ENCODE measurements around the gene RAB11FIP3. TPM values are rescaled to one million over a fixed set of nuclear protein-coding genes. Genes with fewer than 3 reads are reported as not detected.
"Not testable (repeated sequence)": the region's sequence is repeated elsewhere in the genome, so short reads cannot be mapped to it uniquely, and the experiment has no call there.

The RAB11FIP3 gene
- total RNA-seq, 1 donor, result 25.3 TPM

DNA sequence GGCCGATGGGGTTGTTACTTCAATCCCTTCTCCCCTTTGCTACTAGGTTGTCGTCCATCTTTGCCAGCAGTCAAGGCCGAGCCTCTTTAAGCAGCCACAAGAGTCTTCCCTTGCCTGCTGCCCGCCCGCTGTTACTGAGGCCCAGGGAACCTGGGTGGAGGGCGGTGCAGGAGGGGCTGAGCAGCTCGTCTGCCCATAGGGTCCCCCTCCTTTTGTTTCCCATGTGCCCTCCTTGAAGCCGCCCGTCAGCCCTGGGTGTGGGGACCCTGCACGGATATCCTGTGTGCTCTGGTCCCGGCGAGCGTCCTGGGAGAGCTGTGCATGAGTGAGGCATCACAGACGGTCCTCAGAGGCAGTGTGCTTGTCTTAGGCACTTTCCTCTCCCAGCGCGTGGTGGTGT, 64.2 kb downstream of the RAB11FIP3 start:
- no peaks in the 10 kb centered on the region for H4K20me1 ChIP-seq (ENCODE audit: insufficient read depth, low read length)
- H3K4me1 ChIP-seq (ENCODE audit: insufficient read depth, low read length), result no peaks in the 10 kb centered on the region
- no peaks in the 10 kb centered on the region for H3K27me3 ChIP-seq (ENCODE audit: insufficient read depth, low read length)
- DNase-seq (ENCODE audit: insufficient read length, low spot score, missing footprints), result peak; percentile 71
- no peak overlapping the region for H2AFZ ChIP-seq (ENCODE audit: low read length)
- peaks cover 25% of the 10 kb centered on the region for H3K36me3 ChIP-seq (ENCODE audit: insufficient read depth, low read length)
- H3K4me2 ChIP-seq (ENCODE audit: insufficient read depth, low read length), result no peak overlapping the region
- TF ChIP-seq, protein P1, sequence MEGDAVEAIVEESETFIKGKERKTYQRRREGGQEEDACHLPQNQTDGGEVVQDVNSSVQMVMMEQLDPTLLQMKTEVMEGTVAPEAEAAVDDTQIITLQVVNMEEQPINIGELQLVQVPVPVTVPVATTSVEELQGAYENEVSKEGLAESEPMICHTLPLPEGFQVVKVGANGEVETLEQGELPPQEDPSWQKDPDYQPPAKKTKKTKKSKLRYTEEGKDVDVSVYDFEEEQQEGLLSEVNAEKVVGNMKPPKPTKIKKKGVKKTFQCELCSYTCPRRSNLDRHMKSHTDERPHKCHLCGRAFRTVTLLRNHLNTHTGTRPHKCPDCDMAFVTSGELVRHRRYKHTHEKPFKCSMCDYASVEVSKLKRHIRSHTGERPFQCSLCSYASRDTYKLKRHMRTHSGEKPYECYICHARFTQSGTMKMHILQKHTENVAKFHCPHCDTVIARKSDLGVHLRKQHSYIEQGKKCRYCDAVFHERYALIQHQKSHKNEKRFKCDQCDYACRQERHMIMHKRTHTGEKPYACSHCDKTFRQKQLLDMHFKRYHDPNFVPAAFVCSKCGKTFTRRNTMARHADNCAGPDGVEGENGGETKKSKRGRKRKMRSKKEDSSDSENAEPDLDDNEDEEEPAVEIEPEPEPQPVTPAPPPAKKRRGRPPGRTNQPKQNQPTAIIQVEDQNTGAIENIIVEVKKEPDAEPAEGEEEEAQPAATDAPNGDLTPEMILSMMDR (IDR thresholded peaks at IDR 0.05; ENCODE audit: extremely low read depth, low read depth, low read length), result no peak
- H3K4me3 ChIP-seq (ENCODE audit: insufficient read depth, low read length), result no peak overlapping the region
- no peaks in the 10 kb centered on the region for H3K9me3 ChIP-seq (ENCODE audit: low read depth, low read length)
- H3K79me2 ChIP-seq (ENCODE audit: insufficient read depth, low read length), result no peaks in the 10 kb centered on the region
- no peak overlapping the region for H3K27ac ChIP-seq (ENCODE audit: low read depth, low read length)

DNA sequence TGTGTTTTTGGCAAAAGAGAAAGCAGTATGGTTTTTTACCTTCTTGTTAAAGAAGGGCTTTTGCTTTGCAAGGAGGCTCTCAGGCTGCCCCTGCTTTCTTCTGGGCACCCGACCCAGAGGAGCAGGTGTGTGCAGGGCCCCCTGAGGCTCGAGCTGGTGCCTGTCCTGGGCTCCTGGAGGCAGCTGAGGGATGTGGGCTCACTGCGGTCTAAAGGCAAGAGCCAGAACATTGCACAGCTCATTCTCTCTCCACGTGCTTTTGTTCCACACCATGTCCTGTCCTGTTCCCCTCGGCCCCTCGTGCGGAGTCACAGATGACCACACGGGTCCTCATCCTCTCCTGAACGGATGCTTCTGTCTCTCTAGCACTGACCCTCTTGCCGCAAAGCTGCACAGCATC, 65.3 kb downstream of the RAB11FIP3 start:
- H3K9me3 ChIP-seq (ENCODE audit: low read depth, low read length), result no peaks in the 10 kb centered on the region
- peak; percentile 35 for DNase-seq (ENCODE audit: insufficient read length, low spot score, missing footprints)
- H3K27ac ChIP-seq (ENCODE audit: low read depth, low read length), result no peak overlapping the region
- peaks cover 25% of the 10 kb centered on the region for H3K36me3 ChIP-seq (ENCODE audit: insufficient read depth, low read length)
- H3K79me2 ChIP-seq (ENCODE audit: insufficient read depth, low read length), result no peaks in the 10 kb centered on the region
- TF ChIP-seq, protein P1 (IDR thresholded peaks at IDR 0.05; ENCODE audit: extremely low read depth, low read depth, low read length), result no peak
- no peaks in the 10 kb centered on the region for H3K27me3 ChIP-seq (ENCODE audit: insufficient read depth, low read length)
- H2AFZ ChIP-seq (ENCODE audit: low read length), result no peak overlapping the region
- H4K20me1 ChIP-seq (ENCODE audit: insufficient read depth, low read length), result no peaks in the 10 kb centered on the region
- no peaks in the 10 kb centered on the region for H3K4me1 ChIP-seq (ENCODE audit: insufficient read depth, low read length)
- H3K4me2 ChIP-seq (ENCODE audit: insufficient read depth, low read length), result no peak overlapping the region
- no peak overlapping the region for H3K4me3 ChIP-seq (ENCODE audit: insufficient read depth, low read length)

DNA sequence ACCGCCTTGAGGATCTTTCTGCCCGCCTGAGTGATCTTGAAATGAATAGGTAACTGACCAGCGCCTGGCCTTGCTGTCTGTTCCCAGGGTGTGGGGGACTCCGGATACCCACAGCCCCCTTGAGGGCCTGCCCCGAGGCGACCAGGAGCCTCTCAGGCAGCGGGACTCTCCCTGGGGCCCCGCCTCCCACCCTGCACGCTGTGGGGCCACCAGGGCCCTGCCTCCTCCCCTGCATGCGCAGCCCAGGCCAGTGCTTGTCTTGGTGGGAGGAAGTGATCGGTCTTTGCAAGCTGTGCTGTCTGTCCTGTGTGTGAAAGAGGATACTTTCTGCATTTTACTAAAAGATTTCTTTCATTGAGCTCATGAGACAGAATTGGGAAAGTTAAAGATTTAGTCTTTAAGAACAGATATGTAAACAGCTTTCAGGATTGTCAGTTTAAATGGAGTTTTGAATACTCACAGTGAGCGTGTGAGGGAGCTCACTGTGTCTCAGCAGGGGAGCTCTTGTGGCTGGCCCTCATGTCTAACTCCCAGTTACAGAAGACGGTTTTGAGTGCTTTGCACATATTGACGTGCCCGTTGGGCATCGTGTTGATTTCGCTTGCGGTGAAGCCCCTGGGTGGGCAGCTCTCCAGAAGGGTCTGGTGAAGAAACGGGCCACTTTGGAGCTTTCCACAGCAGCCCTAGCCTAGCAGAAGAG, 65.9 kb downstream of the RAB11FIP3 start:
- H4K20me1 ChIP-seq (ENCODE audit: insufficient read depth, low read length), result no peaks in the 10 kb centered on the region
- no peaks in the 10 kb centered on the region for H3K79me2 ChIP-seq (ENCODE audit: insufficient read depth, low read length)
- H3K27ac ChIP-seq (ENCODE audit: low read depth, low read length), result no peak overlapping the region
- H3K36me3 ChIP-seq (ENCODE audit: insufficient read depth, low read length), result peaks cover 25% of the 10 kb centered on the region
- H3K27me3 ChIP-seq (ENCODE audit: insufficient read depth, low read length), result no peaks in the 10 kb centered on the region
- TF ChIP-seq, protein P1 (IDR thresholded peaks at IDR 0.05; ENCODE audit: extremely low read depth, low read depth, low read length), result no peak
- H2AFZ ChIP-seq (ENCODE audit: low read length), result no peak overlapping the region
- no peak overlapping the region for H3K4me3 ChIP-seq (ENCODE audit: insufficient read depth, low read length)
- H3K4me1 ChIP-seq (ENCODE audit: insufficient read depth, low read length), result no peaks in the 10 kb centered on the region
- H3K9me3 ChIP-seq (ENCODE audit: low read depth, low read length), result no peaks in the 10 kb centered on the region
- H3K4me2 ChIP-seq (ENCODE audit: insufficient read depth, low read length), result no peak overlapping the region
- peak; percentile 21 for DNase-seq (ENCODE audit: insufficient read length, low spot score, missing footprints)

DNA sequence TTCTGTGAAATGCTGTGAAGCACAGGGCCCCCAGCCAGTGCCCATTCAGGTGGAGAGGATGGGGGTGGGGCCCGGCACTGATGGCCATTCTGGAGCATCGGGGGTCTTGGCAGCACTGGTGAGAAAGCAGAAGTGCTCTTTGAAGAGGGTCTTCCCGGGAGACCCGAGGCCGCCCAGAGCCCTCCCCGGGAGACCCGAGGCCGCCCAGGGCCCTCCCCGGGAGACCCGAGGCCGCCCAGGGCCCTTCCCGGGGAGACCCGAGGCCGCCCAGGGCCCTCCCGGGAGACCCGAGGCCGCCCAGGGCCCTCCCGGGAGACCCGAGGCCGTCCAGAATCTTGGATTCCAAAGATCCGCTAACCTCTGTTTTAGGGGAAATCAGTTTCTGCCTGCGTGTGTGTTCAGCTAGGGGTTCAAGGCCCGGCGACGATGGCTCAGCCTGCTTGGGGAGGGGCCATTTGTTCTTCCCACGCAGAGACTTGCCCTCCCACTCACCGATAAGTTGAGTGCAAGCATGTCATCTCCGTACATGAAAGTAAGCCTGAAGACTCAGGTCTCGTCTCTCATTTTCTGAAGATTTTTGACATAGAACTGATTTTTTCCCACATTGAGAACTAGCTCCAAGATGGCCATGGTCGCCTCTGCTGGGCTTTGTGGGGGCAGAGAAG, 66.9 kb downstream of the RAB11FIP3 start:
- peak; percentile 53 for DNase-seq (ENCODE audit: insufficient read length, low spot score, missing footprints)
- Histone ChIP-seq H3K4me3 (ENCODE audit: insufficient read depth, low read length) (no peak overlapping the region), H3K9me3 (ENCODE audit: low read depth, low read length) (no peaks in the 10 kb centered on the region), H3K27ac (ENCODE audit: low read depth, low read length) (no peak overlapping the region), H3K79me2 (ENCODE audit: insufficient read depth, low read length) (no peaks in the 10 kb centered on the region), H3K27me3 (ENCODE audit: insufficient read depth, low read length) (no peaks in the 10 kb centered on the region), H3K4me2 (ENCODE audit: insufficient read depth, low read length) (no peak overlapping the region), H4K20me1 (ENCODE audit: insufficient read depth, low read length) (no peaks in the 10 kb centered on the region), H3K36me3 (ENCODE audit: insufficient read depth, low read length) (peaks cover 25% of the 10 kb centered on the region), H3K4me1 (ENCODE audit: insufficient read depth, low read length) (no peaks in the 10 kb centered on the region), H2AFZ (ENCODE audit: low read length) (no peak overlapping the region)
- TF ChIP-seq, protein P1 (IDR thresholded peaks at IDR 0.05; ENCODE audit: extremely low read depth, low read depth, low read length), result no peak

DNA sequence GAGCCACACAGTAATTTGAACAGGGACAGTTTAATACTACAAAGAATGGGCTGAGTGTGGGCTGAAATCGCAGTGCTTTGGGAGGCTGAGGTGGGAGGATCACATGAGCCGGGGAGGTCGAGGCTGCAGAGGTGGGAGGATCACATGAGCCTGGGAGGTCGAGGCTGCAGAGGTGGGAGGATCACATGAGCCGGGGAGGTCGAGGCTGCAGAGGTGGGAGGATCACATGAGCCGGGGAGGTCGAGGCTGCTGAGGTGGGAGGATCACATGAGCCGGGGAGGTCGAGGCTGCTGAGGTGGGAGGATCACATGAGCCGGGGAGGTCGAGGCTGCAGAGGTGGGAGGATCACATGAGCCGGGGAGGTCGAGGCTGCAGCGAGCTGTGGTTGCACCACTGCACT, 69.2 kb downstream of the RAB11FIP3 start:
- not testable (repeated sequence) for H3K27ac ChIP-seq (ENCODE audit: low read depth, low read length); H2AFZ ChIP-seq (ENCODE audit: low read length); H3K9me3 ChIP-seq (ENCODE audit: low read depth, low read length); H3K4me2 ChIP-seq (ENCODE audit: insufficient read depth, low read length); H3K4me1 ChIP-seq (ENCODE audit: insufficient read depth, low read length); H4K20me1 ChIP-seq (ENCODE audit: insufficient read depth, low read length); H3K4me3 ChIP-seq (ENCODE audit: insufficient read depth, low read length); DNase-seq (ENCODE audit: insufficient read length, low spot score, missing footprints); H3K27me3 ChIP-seq (ENCODE audit: insufficient read depth, low read length); H3K79me2 ChIP-seq (ENCODE audit: insufficient read depth, low read length)
- H3K36me3 ChIP-seq (ENCODE audit: insufficient read depth, low read length), result peaks cover 26% of the 10 kb centered on the region

All from osteoblast (primary cell).